K562 (cell line): ENCODE data around the gene ASIC3. TPM values are rescaled to one million over a fixed set of nuclear protein-coding genes. Genes with fewer than 3 reads are reported as not detected.

Experiments
- ARNT ChIP-seq, 2 experiments: fragments of 450-650 bp; IDR thresholded peaks; 2 replicates each; pipeline ENCODE4 v1.6.1; 2016; ENCODE audit warnings: mild to moderate bottlenecking in 1 of 2
- ATF2 ChIP-seq: sonication (generic); formaldehyde crosslinking; IDR thresholded peaks from 2 replicates; pipeline ENCODE4 v1.8.1; 2022; ENCODE audit warnings: missing genetic modification reagents
- CEBPZ ChIP-seq: fragments of 150-350 bp; IDR thresholded peaks from 2 replicates; pipeline ENCODE4 v1.6.1; 2014; ENCODE audit warnings: low read depth, mild to moderate bottlenecking, low read length, borderline replicate concordance
- EGR1 ChIP-seq: fragments of 450-650 bp; conservative IDR thresholded peaks from 2 replicates; pipeline ENCODE4 v1.6.1; 2017; ENCODE audit warnings: mild to moderate bottlenecking
- ELF4 ChIP-seq: fragments of 450-650 bp; formaldehyde crosslinking; IDR thresholded peaks from 2 replicates; pipeline ENCODE4 v1.4.0; 2022; ENCODE audit warnings: missing genetic modification characterization
- ELK3 ChIP-seq: fragments of 450-650 bp; formaldehyde crosslinking; IDR thresholded peaks from 2 replicates; pipeline ENCODE4 v1.4.0; 2020; ENCODE audit warnings: mild to moderate bottlenecking
- EP300 ChIP-seq: IDR thresholded peaks from 2 replicates; pipeline ENCODE4 v1.6.1; 2012; ENCODE audit warnings: low read length, improper control_type of control experiment
- GTF3C2 ChIP-seq: IDR thresholded peaks from 3 replicates; pipeline ENCODE4 v1.6.1; 2011; ENCODE audit warnings: borderline replicate concordance, mild to moderate bottlenecking, moderate library complexity; ENCODE audit not compliant: insufficient read length; ENCODE audit errors: extremely low read depth
- HCFC1 ChIP-seq: IDR thresholded peaks from 2 replicates; pipeline ENCODE4 v1.6.1; 2012; ENCODE audit warnings: low read depth, low read length, improper control_type of control experiment
- HIVEP1 ChIP-seq: fragments of 250-450 bp; sonication (Bioruptor Pico); IDR thresholded peaks from 2 replicates; pipeline ENCODE4 v1.4.0; 2020; ENCODE audit warnings: mild to moderate bottlenecking
- ILF3 ChIP-seq: fragments of 450-650 bp; IDR thresholded peaks from 2 replicates; pipeline ENCODE4 v1.6.1; 2018; ENCODE audit warnings: antibody characterized with exemption, mild to moderate bottlenecking, moderate library complexity, borderline replicate concordance
- NR2C2 ChIP-seq, 2 experiments: fragments of 200-800 bp in 1 of 2; sonication (Bioruptor generic) in 1 of 2; sonication (generic) in 1 of 2; formaldehyde crosslinking in 1 of 2; IDR thresholded peaks; 2 replicates each; pipeline versions ENCODE4 v1.6.1 to v1.8.0; 2016 to 2022; ENCODE audit warnings: mild to moderate bottlenecking in 1 of 2, missing compliant biosample characterization in 1 of 2, missing genetic modification characterization in 1 of 2, missing genetic modification reagents in 1 of 2
- WHSC1 ChIP-seq: IDR thresholded peaks from one replicate; pipeline ENCODE4 v1.6.1; 2012; ENCODE audit warnings: low read length, control low read depth, inconsistent platforms
- ZBTB33 ChIP-seq: sonication (generic); formaldehyde crosslinking; IDR thresholded peaks from 2 replicates; pipeline ENCODE4 v1.8.1; 2023; ENCODE audit warnings: mild to moderate bottlenecking, missing genetic modification reagents
- polyA plus RNA-seq, 8 experiments: library from polyadenylated mRNA; depleted of rRNA in 4 of 8; stranded (reverse) in 5 of 8; unstranded in 3 of 8; fragments of >200 nt; fragmentation: Nextera tagmentation in 2 of 8; fragmentation: Illumina TruSeq in 1 of 8; extraction: Ambion mirVana in 2 of 8; extraction: Trizol in 1 of 8; gene quantifications; 2 replicates each; pipeline versions ENCODE4 v1.2.1 to v1.2.3, GENCODE V29; 2011 to 2014; ENCODE audit warnings: inconsistent platforms in 1 of 8, missing spikeins in 1 of 8
- total RNA-seq, 7 experiments: library from RNA; depleted of rRNA in 6 of 7; stranded (reverse); fragments of >200 nt in 6 of 7; fragmentation: Illumina TruSeq in 2 of 7; extraction: Trizol in 2 of 7; gene quantifications; 2 replicates each; pipeline versions ENCODE4 v1.2.1 to v1.2.3, GENCODE V29; 2011 to 2021; ENCODE audit warnings: low replicate concordance in 1 of 7

Gene ASIC3
- total and polyA plus RNA-seq, 9 of the 15 experiments (the other 6 are each of a cell fraction or from before 2014, with no cell fraction given) = 0.11 to 5.0 (median 0.87) TPM

- TF ChIP-seq ELK3 = no peak
- TF ChIP-seq NR2C2 (CRISPR knock-in tag; IDR thresholded peaks at IDR 0.05) = no peak
- TF ChIP-seq NR2C2 (tag; IDR thresholded peaks at IDR 0.05) = peak; percentile 97
- TF ChIP-seq EGR1 = peak; percentile 76
- TF ChIP-seq CEBPZ = peak; percentile 94
- TF ChIP-seq EP300 = peak; percentile 50; the same call in 1 of the 2 replicates
- peak; percentile 96 for TF ChIP-seq HCFC1
- TF ChIP-seq ILF3 = no peak
- no peak for TF ChIP-seq ATF2 (CRISPR knock-in tag)
- TF ChIP-seq HIVEP1 (CRISPR knock-in tag) = no peak
- no peak for TF ChIP-seq WHSC1
- no peak for TF ChIP-seq ELF4 (CRISPR knock-in tag)
- peak in 1 of 2 experiments; percentile 93; a peak in 2 of 4 replicates for TF ChIP-seq ARNT (IDR thresholded peaks at IDR 0.05)
- TF ChIP-seq ZBTB33 = 0 out of 2 replicates have a peak, but pooled peaks have one; percentile 53
- no peak for TF ChIP-seq GTF3C2
These were observed 20.0 kb upstream of the ASIC3 start, which contains the start of gene ABCB8 (continued) for GRCh38 chr7:151028131-151028947.
